GM12801 (cell line): ENCODE measurements around the gene DRC7.

Source experiments
- TF ChIP-seq, protein P1 (sequence below): IDR thresholded peaks from one replicate; pipeline ENCODE4 v1.5.1; 2011; ENCODE audit warnings: control low read depth; ENCODE audit not compliant: insufficient read length; ENCODE audit errors: extremely low read depth

Gene DRC7

DNA sequence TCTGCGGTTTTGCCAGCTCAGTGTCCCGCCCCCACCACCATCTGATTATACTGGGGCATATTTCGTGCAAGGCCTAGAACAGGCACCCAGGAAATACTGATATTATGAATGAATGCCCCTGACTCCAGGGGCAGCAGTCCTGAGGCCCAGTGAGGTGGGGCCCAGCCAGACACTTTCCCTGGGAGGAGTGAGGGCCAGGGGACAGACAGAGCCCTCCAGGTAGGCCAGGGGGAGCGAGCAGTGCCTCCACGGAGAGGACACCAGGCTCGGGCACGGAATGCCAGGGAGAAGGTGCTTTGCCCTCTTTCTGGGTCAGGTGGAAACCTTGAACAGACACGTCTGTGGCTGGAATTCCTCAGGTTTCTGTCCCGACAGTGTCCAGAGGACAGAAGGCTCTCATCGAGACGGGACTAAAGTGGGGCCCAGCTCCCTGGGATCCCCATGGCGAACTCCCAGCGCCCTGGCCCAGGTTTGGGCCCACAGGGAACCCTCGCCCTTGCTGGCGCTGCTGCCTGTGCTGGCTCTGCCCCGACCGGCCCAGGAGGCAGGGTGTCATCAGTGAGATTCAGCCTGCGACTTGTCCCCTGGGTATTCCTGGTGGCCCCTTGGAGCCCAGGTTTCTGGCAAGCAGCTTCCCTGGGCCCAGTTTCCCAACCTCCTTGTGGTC is 45.3 kb downstream of the DRC7 start:
- TF ChIP-seq, protein P1, sequence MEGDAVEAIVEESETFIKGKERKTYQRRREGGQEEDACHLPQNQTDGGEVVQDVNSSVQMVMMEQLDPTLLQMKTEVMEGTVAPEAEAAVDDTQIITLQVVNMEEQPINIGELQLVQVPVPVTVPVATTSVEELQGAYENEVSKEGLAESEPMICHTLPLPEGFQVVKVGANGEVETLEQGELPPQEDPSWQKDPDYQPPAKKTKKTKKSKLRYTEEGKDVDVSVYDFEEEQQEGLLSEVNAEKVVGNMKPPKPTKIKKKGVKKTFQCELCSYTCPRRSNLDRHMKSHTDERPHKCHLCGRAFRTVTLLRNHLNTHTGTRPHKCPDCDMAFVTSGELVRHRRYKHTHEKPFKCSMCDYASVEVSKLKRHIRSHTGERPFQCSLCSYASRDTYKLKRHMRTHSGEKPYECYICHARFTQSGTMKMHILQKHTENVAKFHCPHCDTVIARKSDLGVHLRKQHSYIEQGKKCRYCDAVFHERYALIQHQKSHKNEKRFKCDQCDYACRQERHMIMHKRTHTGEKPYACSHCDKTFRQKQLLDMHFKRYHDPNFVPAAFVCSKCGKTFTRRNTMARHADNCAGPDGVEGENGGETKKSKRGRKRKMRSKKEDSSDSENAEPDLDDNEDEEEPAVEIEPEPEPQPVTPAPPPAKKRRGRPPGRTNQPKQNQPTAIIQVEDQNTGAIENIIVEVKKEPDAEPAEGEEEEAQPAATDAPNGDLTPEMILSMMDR: no peak

DNA sequence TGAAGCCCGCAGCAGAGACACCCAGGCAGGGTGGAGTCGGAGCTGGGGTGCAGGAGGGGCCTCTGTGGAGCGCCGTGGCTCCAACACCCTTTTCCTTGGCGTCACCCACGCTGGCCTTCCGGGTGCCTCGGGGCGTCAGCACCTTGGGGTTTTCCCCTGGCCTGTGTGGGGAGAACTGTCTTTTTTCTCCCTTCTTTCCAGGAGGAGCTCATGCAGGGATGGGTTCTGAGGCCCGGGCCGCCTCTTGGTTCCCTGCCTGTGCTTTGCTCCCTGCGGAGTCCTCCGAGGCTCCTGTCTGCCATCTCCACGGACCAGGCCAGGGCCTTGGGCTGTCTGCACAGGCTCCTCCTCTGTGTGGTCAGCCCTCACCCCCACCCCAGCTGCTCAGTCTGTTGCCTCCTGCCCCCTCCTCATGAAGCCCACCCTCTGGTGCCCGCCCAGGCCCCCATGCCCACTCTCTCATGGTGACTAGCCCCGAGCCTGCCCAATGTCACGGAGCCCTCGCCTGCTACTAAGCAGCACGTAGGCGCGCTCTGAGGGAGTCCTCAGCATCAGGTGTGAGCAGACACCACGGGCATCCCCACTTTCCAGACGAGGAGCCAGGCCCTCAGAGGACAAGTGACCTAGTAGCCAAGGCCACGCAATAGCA is 45.9 kb downstream of the DRC7 start:
- TF ChIP-seq, protein P1: no peak

DNA sequence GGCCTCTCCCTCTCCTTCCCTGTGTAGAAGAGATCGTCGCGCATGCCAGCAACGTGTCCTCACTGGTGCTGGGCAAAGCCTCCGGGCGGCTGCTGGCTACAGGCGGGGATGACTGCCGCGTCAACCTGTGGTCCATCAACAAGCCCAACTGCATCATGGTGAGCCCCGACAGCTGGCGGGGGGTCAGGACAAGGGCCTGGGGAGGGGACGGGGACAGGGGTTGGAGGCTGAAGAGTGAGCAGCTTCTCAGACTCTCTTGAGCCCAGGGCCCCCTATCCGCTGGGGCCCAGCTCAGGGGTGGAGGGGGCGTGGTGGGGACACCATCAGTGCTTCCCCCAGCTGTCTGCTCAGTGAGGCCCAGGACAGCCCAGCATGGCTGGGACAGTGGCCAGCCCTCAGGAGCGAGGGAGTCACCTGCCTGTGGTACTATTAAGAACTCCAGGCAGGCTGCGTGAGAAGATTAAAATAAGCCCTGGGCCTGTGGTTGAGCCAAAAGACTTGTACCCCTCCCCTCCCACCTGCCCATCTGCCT is 47.1 kb downstream of the DRC7 start:
- TF ChIP-seq, protein P1: no peak

DNA sequence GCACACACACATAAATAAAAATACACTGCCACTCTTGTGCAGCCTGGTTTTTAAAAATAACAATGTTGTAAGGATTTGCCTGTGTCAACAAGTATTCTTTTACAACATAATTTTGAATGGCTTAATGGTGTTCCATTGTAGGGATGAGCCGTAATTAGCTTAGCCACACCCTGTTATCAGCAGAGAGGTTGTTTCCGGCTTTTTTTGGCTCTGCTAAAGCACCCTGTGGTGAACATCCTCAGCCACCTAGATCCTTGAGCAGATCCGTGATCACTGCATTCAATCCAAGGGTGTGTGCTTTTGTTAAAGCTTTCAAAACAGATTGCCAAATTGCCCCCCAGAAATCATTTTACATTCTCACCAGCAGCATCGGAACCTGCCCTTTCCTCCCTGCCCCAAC is 47.9 kb downstream of the DRC7 start:
- TF ChIP-seq, protein P1: no peak

DNA sequence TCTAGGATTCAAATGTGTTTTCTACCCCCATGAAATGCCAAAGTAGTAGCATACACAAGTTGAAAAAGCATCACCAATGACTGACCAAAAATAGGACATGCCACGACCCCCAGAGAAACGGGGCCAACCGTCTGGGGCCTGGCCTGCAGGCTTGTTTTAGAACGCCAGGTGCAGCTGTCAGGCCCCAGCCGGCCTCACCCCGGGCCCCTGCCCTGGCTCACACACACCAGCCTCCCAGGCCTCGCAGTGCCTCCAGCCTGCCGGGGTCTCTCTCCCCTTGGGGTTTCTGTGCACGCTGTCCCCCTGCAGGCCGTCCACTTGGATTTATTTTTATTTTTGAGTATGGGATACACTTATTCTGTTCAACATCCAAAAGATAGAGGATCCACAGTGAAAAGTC is 48.9 kb downstream of the DRC7 start:
- TF ChIP-seq, protein P1: no peak

DNA sequence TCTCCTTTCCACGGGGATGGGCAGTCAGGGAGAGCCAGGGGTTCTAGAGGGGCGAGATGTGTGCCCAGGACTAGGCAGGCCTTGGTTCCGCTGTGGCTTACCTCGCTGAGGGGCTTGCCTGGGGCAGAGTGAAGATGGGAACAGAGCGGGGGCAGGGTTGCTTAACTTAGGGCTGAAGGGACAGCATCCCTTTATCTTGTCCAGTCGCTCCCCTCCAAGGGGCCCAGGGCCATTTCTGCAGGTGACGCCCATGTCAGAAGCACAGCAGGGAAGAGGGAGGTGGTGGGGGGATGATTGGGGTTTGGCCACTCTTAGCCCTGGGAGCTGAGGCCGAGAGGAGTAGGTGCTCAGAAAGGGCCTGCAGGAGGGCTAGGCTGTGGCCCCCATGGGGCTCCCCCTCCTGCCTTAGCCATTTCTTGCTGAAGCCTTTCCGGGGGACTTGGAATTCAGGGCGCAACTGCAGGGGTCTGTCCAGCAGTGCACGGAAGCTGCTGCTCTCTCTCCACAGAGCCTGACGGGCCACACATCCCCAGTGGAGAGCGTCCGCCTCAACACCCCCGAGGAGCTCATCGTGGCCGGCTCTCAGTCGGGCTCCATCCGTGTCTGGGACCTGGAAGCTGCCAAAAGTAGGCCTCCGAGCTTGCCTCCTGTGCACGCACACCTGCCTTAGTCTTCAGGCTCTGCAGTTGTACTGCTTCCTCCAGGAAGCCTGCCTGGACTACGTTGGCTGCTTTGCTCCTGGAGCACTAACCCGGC is 49.5 kb downstream of the DRC7 start:
- TF ChIP-seq, protein P1: no peak

DNA sequence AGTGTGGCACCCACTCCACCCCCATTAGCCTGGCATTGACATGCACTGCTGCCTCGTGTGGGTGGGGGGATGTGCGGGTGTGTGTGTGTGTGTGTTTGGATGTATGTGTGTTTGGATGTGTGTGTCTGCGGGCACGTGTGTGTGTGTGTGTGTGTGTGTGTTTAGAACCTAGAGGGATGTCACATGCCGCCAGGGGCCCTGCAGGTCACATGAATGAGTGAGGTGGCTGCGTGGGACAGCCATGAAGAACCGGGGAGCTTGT is 50.0 kb downstream of the DRC7 start:
- TF ChIP-seq, protein P1: no peak
